A549 (cell line): Measurements from ENCODE around the gene CHCHD6.

Experiments
- CTCF ChIP-seq: fragments of >200 bp; sonication (Bioruptor Twin); formaldehyde crosslinking; IDR thresholded peaks from 3 replicates; pipeline ENCODE4 v1.5.1; 2016
- MAX ChIP-seq: IDR thresholded peaks from 2 replicates; pipeline ENCODE4 v1.6.1; 2012
- POLR2A ChIP-seq: IDR thresholded peaks from 2 replicates; pipeline ENCODE4 v1.6.1; 2012; ENCODE audit warnings: mild to moderate bottlenecking, low read length
- RAD21 ChIP-seq, 2 experiments: fragments of >200 bp in 1 of 2; sonication (Bioruptor Twin) in 1 of 2; formaldehyde crosslinking in 1 of 2; IDR thresholded peaks in 1 of 2; conservative IDR thresholded peaks in 1 of 2; 2 replicates in 1 of 2; 3 replicates in 1 of 2; pipeline ENCODE4 v1.6.1; 2012 to 2018; ENCODE audit warnings: inconsistent platforms in 1 of 2
- TFCP2L1 ChIP-seq: fragments of 250-450 bp; sonication (Bioruptor Pico); IDR thresholded peaks from 2 replicates; pipeline ENCODE4 v1.5.0; 2021; ENCODE audit warnings: mild to moderate bottlenecking

- TF ChIP-seq CTCF (no peak), POLR2A (no peak), MAX (no peak), TFCP2L1 (no peak), RAD21 (conservative IDR thresholded peaks at IDR 0.05 in 1 of 2, IDR thresholded peaks at IDR 0.05 in 1 of 2) (no peak)
These were observed 69.1 kb downstream of the CHCHD6 start for GRCh38 chr3:126773167-126773566.
